A549 (cell line): ENCODE results near the gene CMTR1. TPM values are rescaled to one million over a fixed set of nuclear protein-coding genes. Genes with fewer than 3 reads are reported as not detected.

Source experiments
- ATAC-seq, 2 experiments: fragments of 200-7000 bp in 1 of 2; fragments of >200 bp in 1 of 2; cut with Nextera tagmentation in 1 of 2; cut with Tn5 transposase in 1 of 2; 3 replicates each; pipeline versions ENCODE4 v1.8.0 to v1.9.1; 2018 to 2020; ENCODE audit warnings: mild to moderate bottlenecking in 1 of 2, moderate library complexity in 1 of 2
- CTCF ChIA-PET: fragments of 300-600 bp; sonication (Branson Sonifier 250); formaldehyde crosslinking; extraction: SDS; loops from one replicate; lab custom pipeline; 2021; ENCODE audit warnings: antibody characterized with exemption, inconsistent platforms; lab: Yijun Ruan, JAX
- POLR2A ChIA-PET: fragments of 350-600 bp; formaldehyde crosslinking; extraction: SDS; loops from one replicate; lab custom pipeline; 2021; ENCODE audit warnings: antibody characterized with exemption, inconsistent platforms; lab: Yijun Ruan, JAX
- DNase-seq, 2 experiments: peaks; one replicate each; pipeline versions ENCODE4 v3.0.0 to v3.0.0-alpha.2; 2011 to 2016; ENCODE audit warnings: low read depth in 1 of 2, low spot score in 1 of 2
- FAIRE-seq: peaks from 2 replicates; lab custom pipeline; 2011; peaks lifted over from hg19 to GRCh38; lab: Jason Lieb, UNC
- H3K27ac ChIP-seq, 2 experiments: fragments of >200 bp; sonication (Bioruptor Twin); formaldehyde crosslinking; 3 replicates each; pipeline ENCODE4 v1.5.1; 2016 to 2017
- H3K4me1 ChIP-seq: fragments of >200 bp; sonication (Bioruptor Twin); formaldehyde crosslinking; 3 replicates; pipeline ENCODE4 v1.6.1; 2016
- H3K4me2 ChIP-seq: fragments of >200 bp; sonication (Bioruptor Twin); formaldehyde crosslinking; 3 replicates; pipeline ENCODE4 v1.6.1; 2016
- H3K4me3 ChIP-seq: fragments of >200 bp; sonication (Bioruptor Twin); formaldehyde crosslinking; 3 replicates; pipeline ENCODE4 v1.5.1; 2016
- H3K9me3 ChIP-seq: fragments of >200 bp; sonication (Bioruptor Twin); formaldehyde crosslinking; 3 replicates; pipeline ENCODE4 v1.6.1; 2016
- BHLHE40 ChIP-seq: IDR thresholded peaks from 2 replicates; pipeline ENCODE4 v1.6.1; 2012; ENCODE audit warnings: low read depth, low read length, inconsistent platforms
- CBX2 ChIP-seq: fragments of 200-600 bp; sonication (generic); IDR thresholded peaks from 2 replicates; pipeline ENCODE4 v1.6.1; 2016; ENCODE audit warnings: low read depth, mild to moderate bottlenecking, borderline replicate concordance
- CBX8 ChIP-seq: fragments of 200-600 bp; sonication (generic); IDR thresholded peaks from 2 replicates; pipeline ENCODE4 v1.6.1; 2016
- EHF ChIP-seq: fragments of 250-450 bp; sonication (Bioruptor Pico); IDR thresholded peaks from 2 replicates; pipeline ENCODE4 v1.5.0; 2020; ENCODE audit warnings: mild to moderate bottlenecking
- EHMT2 ChIP-seq: fragments of 200-600 bp; sonication (generic); IDR thresholded peaks from 2 replicates; pipeline ENCODE4 v1.6.1; 2016; ENCODE audit warnings: antibody characterized with exemption, low read depth, mild to moderate bottlenecking, moderate library complexity
- FOXS1 ChIP-seq: fragments of 250-450 bp; sonication (Bioruptor Pico); IDR thresholded peaks from 2 replicates; pipeline ENCODE4 v1.5.0; 2020; ENCODE audit warnings: mild to moderate bottlenecking, moderate library complexity
- HEYL ChIP-seq: fragments of 250-450 bp; sonication (Bioruptor Pico); IDR thresholded peaks from 2 replicates; pipeline ENCODE4 v1.8.0; 2021; ENCODE audit warnings: mild to moderate bottlenecking, moderate library complexity
- JUN ChIP-seq, 2 experiments: fragments of >200 bp; sonication (Bioruptor Twin); formaldehyde crosslinking; IDR thresholded peaks; 2 replicates in 1 of 2; 3 replicates in 1 of 2; pipeline ENCODE4 v1.6.1; 2016 to 2017
- KDM1A ChIP-seq: fragments of 200-600 bp; sonication (generic); IDR thresholded peaks from 2 replicates; pipeline ENCODE4 v1.6.1; 2016; ENCODE audit warnings: low read depth, mild to moderate bottlenecking
- KDM5A ChIP-seq: fragments of 200-600 bp; sonication (generic); IDR thresholded peaks from 2 replicates; pipeline ENCODE4 v1.6.1; 2016; ENCODE audit warnings: antibody characterized with exemption, mild to moderate bottlenecking
- MAFK ChIP-seq: fragments of 450-650 bp; IDR thresholded peaks from 2 replicates; pipeline ENCODE4 v1.6.1; 2014; ENCODE audit not compliant: partially characterized antibody
- MYC ChIP-seq: IDR thresholded peaks from 2 replicates; pipeline ENCODE4 v1.6.1; 2012; ENCODE audit warnings: mild to moderate bottlenecking, inconsistent platforms, low read length, improper control_type of control experiment, borderline replicate concordance
- POLR2A ChIP-seq: IDR thresholded peaks from 2 replicates; pipeline ENCODE4 v1.6.1; 2012; ENCODE audit warnings: mild to moderate bottlenecking, low read length
- RARB ChIP-seq: fragments of 250-450 bp; sonication (Bioruptor Pico); IDR thresholded peaks from 2 replicates; pipeline ENCODE4 v1.8.0; 2021; ENCODE audit warnings: mild to moderate bottlenecking, moderate library complexity
- SMC3 ChIP-seq: fragments of >200 bp; sonication (Bioruptor Twin); formaldehyde crosslinking; IDR thresholded peaks from 3 replicates; pipeline ENCODE4 v1.6.1; 2018; ENCODE audit warnings: inconsistent platforms
- ZFP36 ChIP-seq: fragments of 450-650 bp; IDR thresholded peaks from 2 replicates; pipeline ENCODE4 v1.6.1; 2014; ENCODE audit warnings: borderline replicate concordance; ENCODE audit not compliant: partially characterized antibody
- ZSCAN20 ChIP-seq: fragments of 250-450 bp; sonication (Bioruptor Pico); IDR thresholded peaks from 2 replicates; pipeline ENCODE4 v1.8.0; 2022; ENCODE audit warnings: mild to moderate bottlenecking, moderate library complexity
- WGBS: methylation state at CpG from one replicate; pipeline ENCODE4 v1.1.6; 2017; ENCODE audit errors: missing lambda C conversion rate; 5-methylcytosine and 5-hydroxymethylcytosine counted together
- polyA plus RNA-seq, 4 experiments: library from polyadenylated mRNA; depleted of rRNA in 3 of 4; stranded (reverse); fragments of >200 nt; fragmentation: RNase III in 1 of 4; extraction: RNeasy Plus Mini Kit Qiagen cat#74134 plus additional on column Dnase treatment in 1 of 4; gene quantifications; 2 replicates in 3 of 4; 3 replicates in 1 of 4; pipeline ENCODE4 v1.2.3, GENCODE V29; 2011 to 2017
- TF ChIP-seq, protein P1 (sequence below): fragments of 450-650 bp; IDR thresholded peaks from 2 replicates; pipeline ENCODE4 v1.6.1; 2014; ENCODE audit warnings: antibody characterized with exemption
- TF ChIP-seq, protein P2 (sequence below): fragments of >200 bp; sonication (Bioruptor Twin); formaldehyde crosslinking; IDR thresholded peaks from 3 replicates; pipeline ENCODE4 v1.5.1; 2016

The CMTR1 gene
- polyA plus RNA-seq, 2 of the 4 experiments (the other 2 are of a cell fraction), result 17.0 to 17.8 TPM

DNA sequence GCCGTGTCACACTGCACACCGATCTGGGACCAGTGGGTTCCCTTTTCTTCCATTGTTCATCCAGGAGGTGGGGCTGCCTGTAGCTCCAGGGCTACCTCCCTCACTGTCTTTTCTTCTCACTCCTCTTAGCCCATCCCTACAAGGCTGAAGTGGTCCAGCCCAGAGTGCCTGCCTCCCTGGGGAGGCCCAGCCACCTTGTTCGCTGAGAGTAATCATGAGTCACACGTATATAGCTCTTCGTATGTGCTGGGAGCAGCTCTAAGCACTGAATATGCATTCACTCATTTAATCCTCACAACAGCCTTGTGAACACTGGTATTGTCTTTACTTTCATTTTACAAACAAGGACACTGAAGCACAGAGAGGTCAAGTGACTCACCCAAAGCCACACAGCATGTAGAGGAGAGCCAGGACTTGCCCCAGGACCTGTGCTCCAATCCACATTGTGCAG is 81.3 kb downstream of the CMTR1 start:
- Histone ChIP-seq H3K27ac (peak overlapping the region in 1 of 2 experiments; percentile 5; a peak in 1 of 6 replicates), H3K4me1 (peaks cover 11% of the 10 kb centered on the region; the same call in 1 of the 3 replicates), H3K9me3 (no peaks in the 10 kb centered on the region), H3K4me3 (no peak overlapping the region), H3K4me2 (no peak overlapping the region)
- WGBS, result 51% methylated on average over 5 of the region's 5 CpGs
- ChIA-PET CTCF (no interaction called here), POLR2A (no interaction called here)
- TF ChIP-seq JUN (IDR thresholded peaks at IDR 0.05) (no peak), KDM1A (no peak), ZFP36 (peak; percentile 62), MAFK (no peak), CBX2 (no peak)
- TF ChIP-seq, protein P1, sequence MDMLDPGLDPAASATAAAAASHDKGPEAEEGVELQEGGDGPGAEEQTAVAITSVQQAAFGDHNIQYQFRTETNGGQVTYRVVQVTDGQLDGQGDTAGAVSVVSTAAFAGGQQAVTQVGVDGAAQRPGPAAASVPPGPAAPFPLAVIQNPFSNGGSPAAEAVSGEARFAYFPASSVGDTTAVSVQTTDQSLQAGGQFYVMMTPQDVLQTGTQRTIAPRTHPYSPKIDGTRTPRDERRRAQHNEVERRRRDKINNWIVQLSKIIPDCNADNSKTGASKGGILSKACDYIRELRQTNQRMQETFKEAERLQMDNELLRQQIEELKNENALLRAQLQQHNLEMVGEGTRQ, result no peak
- FAIRE-seq, result no peak
- ATAC-seq, result peak in 1 of 2 experiments; percentile 16; a peak in 1 of 6 replicates
- no peak for DNase-seq

- TF ChIP-seq RARB (CRISPR knock-in tag), result no peak
- TF ChIP-seq KDM5A, result no peak
- no peak for TF ChIP-seq FOXS1 (CRISPR knock-in tag)
- no peak for TF ChIP-seq EHF (CRISPR knock-in tag)
- no peak for TF ChIP-seq POLR2A
- TF ChIP-seq, protein P2, sequence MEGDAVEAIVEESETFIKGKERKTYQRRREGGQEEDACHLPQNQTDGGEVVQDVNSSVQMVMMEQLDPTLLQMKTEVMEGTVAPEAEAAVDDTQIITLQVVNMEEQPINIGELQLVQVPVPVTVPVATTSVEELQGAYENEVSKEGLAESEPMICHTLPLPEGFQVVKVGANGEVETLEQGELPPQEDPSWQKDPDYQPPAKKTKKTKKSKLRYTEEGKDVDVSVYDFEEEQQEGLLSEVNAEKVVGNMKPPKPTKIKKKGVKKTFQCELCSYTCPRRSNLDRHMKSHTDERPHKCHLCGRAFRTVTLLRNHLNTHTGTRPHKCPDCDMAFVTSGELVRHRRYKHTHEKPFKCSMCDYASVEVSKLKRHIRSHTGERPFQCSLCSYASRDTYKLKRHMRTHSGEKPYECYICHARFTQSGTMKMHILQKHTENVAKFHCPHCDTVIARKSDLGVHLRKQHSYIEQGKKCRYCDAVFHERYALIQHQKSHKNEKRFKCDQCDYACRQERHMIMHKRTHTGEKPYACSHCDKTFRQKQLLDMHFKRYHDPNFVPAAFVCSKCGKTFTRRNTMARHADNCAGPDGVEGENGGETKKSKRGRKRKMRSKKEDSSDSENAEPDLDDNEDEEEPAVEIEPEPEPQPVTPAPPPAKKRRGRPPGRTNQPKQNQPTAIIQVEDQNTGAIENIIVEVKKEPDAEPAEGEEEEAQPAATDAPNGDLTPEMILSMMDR, result no peak
- TF ChIP-seq CBX8, result no peak
- no peak for TF ChIP-seq KDM1A
- TF ChIP-seq HEYL (CRISPR knock-in tag), result no peak
- TF ChIP-seq SMC3, result no peak
- TF ChIP-seq MYC, result no peak
- no peak for TF ChIP-seq EHMT2
- TF ChIP-seq BHLHE40, result no peak
- no peak for TF ChIP-seq JUN (IDR thresholded peaks at IDR 0.05)
- TF ChIP-seq ZFP36, result no peak
- FAIRE-seq, result no peak
- Histone ChIP-seq H3K4me3 (no peak overlapping the region), H3K27ac (peak overlapping the region in 1 of 2 experiments; percentile 5; a peak in 1 of 6 replicates), H3K4me2 (no peak overlapping the region), H3K9me3 (no peaks in the 10 kb centered on the region), H3K4me1 (peaks cover 11% of the 10 kb centered on the region; the same call in 1 of the 3 replicates)
- 81% methylated on average over 5 of the region's 7 CpGs for WGBS
- no peak for ATAC-seq
- ChIA-PET CTCF (no interaction called here), POLR2A (no interaction called here)
- no peak for DNase-seq
Measured at GRCh38 chr6:37514837-37515236, 81.8 kb downstream of the CMTR1 start.

DNA sequence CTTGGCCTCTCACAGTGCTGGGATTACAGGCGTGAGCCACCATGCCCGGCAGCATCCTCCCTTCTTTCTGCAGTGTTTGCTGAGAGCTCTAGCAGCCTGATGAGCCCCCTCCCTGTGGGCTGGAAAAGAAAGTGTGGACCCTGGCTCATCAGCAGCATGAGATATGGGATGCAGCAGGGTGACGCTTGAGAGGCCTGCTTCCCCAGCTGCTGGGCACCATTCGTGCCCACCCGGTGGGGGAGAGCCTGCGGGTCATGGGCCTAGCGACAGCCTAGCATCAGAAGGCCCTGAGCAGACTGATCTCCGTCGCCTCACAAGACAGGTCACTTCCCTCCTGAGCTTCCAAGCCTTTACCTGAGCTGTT is 82.7 kb downstream of the CMTR1 start:
- CTCF ChIA-PET, result interaction anchor here (1.3 kb wide), 1 partner anchor 12 kb away, joined by 5 read pairs; no protein-coding TSS in a partner anchor
- H3K4me1 ChIP-seq, result peaks cover 11% of the 10 kb centered on the region; the same call in 1 of the 3 replicates
- WGBS, result 86% methylated on average over 9 of the region's 9 CpGs
- peak overlapping the region; percentile 32; the same call in 2 of the 3 replicates for H3K4me2 ChIP-seq
- DNase-seq, result no peak
- POLR2A ChIA-PET, result no interaction called here
- no peak; a peak in 1 of 6 replicates for ATAC-seq
- TF ChIP-seq ZSCAN20 (CRISPR knock-in tag), result no peak
- no peaks in the 10 kb centered on the region for H3K9me3 ChIP-seq
- peak overlapping the region in 1 of 2 experiments; percentile 55; a peak in 2 of 6 replicates for H3K27ac ChIP-seq
- no peak overlapping the region for H3K4me3 ChIP-seq
- FAIRE-seq, result no peak
